ENCODE measurements around the gene PITPNC1. TPM values are rescaled to one million over a fixed set of nuclear protein-coding genes. Genes with fewer than 3 reads are reported as not detected.
"Not testable (repeated sequence)": the region's sequence is repeated elsewhere in the genome, so short reads cannot be mapped to it uniquely, and the experiment has no call there.

The PITPNC1 gene
- total RNA-seq, 1 experiment from 2014 or later: 24.0 TPM

DNA sequence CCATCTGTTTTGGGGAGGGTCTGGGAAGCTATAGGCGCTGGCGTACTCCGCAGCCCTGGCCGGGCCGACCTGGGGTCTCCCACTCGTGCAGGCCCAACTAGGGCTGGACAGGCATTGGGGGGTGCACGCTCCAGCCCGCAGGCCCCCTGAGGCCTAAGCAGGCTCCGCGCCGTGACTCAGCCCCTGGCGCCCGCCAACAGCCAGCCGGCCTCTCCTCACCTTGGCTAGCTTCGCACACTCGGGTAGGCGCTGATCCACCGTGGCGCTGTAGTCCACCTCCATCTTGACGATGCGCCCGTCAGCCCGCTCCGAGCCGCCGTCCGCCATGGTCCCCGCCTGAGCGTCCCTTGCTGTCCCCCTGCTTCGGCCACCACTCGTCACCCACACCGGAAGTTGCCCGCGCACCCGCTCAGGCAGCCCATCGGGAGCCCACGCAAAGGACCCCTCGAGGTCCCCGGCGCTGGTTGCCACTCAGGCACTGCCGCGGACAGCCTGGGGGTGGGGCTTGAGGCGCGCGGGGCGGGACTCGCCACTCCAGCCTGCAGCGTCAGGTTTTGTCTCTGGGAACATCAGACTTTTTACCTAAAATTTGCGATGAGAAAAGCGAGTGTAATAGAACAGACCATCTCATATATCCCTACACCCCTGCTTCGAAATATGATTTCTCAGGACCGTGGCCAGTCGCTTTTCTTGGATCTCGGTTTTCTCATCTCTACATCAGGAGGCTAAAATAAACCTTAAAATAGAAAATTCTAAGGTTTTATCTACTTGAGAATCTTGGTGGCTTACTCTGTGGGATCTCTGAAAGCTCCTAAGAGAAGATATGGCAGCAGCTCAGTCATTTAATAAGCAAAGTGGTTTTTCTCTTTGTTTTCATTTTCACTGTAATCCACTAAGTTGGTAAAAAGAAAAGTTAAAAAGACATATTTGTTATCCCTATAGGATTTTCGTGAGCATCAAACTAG is 10.6 kb upstream of the PITPNC1 start, which contains the start of gene PSMD12:
Gene PSMD12, minus strand, starts transcription at position 385 of the 965 bp plus-strand sequence. Its CDS starts 58 bp downstream, at position 327.
- peak; percentile 94 for DNase-seq (ENCODE audit: low spot score)
- in situ Hi-C loops (cut with HindIII; ENCODE audit: low sequenced_read_pairs): no loop called here

GRCh38 chr17:67369676-67370075 is 7.4 kb upstream of the PITPNC1 start:
- in situ Hi-C loops (cut with HindIII; ENCODE audit: low sequenced_read_pairs): no loop called here
- no peak for DNase-seq (ENCODE audit: low spot score)

GRCh38 chr17:67372751-67373150 is 4.3 kb upstream of the PITPNC1 start:
- no peak for DNase-seq (ENCODE audit: low spot score)
- in situ Hi-C loops (cut with HindIII; ENCODE audit: low sequenced_read_pairs): no loop called here

GRCh38 chr17:67374329-67375053 is 2.6 kb upstream of the PITPNC1 start:
- in situ Hi-C loops (cut with HindIII; ENCODE audit: low sequenced_read_pairs): no loop called here
- DNase-seq (ENCODE audit: low spot score): peak; percentile 92

- in situ Hi-C loops (cut with HindIII; ENCODE audit: low sequenced_read_pairs): no loop called here
- no peak for DNase-seq (ENCODE audit: low spot score)
Measured at GRCh38 chr17:67375054-67375427, 2.0 kb upstream of the PITPNC1 start.

DNA sequence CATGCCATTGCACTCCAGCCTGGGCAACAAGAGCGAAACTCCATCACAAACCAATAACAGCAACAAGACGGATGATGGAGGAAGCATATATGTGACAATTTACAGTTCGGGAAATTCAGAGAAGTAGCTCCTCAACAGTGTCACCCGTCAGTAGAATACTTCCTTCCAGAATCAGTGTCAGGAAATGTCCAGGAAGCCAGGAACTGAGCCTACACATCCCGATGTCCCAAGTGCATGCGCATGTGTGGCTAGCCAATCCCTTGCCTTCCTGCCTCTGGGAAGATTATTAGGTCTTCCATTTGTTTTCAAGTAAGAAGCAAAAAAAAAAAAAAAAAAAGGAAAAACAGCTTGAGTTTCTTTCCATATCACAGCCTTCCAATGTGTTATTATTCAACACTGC is 1.4 kb upstream of the PITPNC1 start:
- in situ Hi-C loops (cut with HindIII; ENCODE audit: low sequenced_read_pairs): no loop called here
- no peak for DNase-seq (ENCODE audit: low spot score)

- in situ Hi-C loops (cut with HindIII; ENCODE audit: low sequenced_read_pairs): no loop called here
- no peak for DNase-seq (ENCODE audit: low spot score)
Measured at GRCh38 chr17:67376415-67376736, 705 bp upstream of the PITPNC1 start.

DNA sequence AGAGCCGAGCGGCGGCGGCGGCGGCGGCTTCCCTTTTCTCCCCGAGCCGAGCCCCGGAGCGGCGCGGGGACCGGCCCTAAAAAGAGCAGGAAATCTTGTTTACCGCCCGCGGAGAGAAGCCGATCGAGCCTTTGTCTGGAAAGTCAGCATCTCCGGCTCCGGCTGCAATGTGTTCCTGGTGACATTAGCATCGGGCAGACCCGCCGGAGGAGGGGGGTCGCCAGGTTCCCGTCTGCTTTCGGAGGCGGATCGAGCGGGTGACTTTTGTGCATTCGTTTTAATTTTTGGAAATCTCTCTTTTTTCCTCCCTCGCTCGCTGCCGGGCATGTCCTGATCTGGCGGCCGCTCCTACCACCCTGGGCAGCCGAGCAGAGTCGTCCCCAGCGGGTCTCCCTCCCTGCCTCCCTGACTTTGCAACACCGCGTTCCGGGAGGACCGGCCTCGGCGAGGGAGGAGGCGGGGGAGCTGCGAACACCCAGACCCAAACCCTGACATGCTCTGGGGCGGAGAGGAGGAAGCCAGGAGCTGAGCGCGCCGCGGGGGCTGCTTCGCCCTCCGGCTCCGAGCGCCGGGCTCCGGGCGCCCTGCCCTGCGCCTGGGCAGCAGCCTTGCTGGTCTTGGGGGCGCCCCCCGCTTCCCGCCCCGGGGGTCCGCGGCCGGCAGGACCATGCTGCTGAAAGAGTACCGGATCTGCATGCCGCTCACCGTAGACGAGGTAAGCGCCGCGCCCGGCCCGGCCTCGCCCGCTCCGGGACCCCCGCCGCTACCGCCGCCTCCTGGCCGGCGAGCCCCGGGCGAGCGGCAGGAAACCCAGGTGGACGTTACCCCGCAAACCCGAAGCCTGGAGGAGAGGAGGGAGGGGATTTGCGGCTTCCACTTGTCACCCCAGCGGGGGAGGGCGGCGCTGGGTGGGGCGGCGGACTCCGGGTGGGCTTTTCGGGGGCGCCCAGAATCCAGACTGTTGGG is 690 bp downstream of the PITPNC1 start:
- peak; percentile 37 for DNase-seq (ENCODE audit: low spot score)

DNA sequence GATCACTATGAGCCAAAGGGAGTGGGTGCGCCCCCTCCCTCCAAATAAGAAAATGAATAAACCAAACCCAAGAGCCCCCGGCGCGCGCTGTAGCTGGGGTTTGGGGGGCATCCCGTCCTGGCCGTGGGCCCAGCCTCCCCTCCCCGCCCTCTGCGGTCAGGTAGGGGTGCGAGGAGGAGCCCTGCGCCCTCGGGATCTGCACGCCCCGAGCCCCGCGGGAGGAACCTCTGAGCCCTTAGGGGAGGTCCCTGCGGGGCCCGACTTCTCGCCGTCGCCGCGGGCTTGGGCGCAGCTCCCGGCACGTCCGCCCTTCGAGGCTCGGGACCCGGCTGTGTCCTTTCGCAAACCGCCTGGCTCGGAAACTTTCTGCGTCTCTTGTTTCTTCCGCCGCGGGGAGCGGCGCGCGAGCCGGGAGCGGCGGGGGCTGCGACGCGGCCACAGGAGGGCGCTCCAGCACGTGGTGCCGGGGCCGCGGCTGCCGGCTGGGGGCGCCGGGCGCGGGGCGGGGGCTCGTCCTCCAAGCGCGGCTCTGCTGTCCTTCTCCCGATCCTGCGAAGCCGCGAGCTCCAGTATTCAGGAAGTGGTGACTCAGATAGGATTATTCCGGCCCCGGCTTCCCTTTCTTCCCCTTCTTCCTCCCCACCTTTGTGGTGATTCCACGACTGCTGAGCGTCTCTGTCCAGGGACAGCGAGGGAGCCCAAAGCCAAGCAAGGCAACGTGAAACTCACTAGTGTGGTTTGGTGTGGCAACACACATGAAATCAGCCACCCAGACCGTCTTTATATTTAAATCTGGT is 1.6 kb downstream of the PITPNC1 start:
- in situ Hi-C loops (cut with HindIII; ENCODE audit: low sequenced_read_pairs): no loop called here
- peak; percentile 60 for DNase-seq (ENCODE audit: low spot score)

More for the DNA sequence above, 690 bp downstream of the PITPNC1 start:
- in situ Hi-C loops (cut with HindIII; ENCODE audit: low sequenced_read_pairs): no loop called here

DNA sequence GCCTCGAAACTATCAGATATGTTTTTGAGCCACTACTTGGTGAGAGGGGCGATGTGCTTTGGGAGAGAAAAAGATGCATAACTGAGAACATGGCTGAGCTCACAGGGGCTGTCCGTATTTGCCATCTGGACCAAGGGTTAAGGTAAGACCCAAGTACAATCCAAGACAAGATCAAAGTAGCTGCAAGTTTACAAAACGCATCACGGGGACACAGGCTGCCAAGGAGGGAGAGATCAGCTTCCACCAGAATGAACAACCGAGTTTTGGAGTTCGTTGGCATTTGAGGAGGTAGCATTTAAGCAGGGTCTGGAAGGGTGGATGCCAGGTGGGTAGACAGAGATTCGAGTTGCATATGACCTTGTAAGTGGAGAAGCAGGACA is 2.2 kb downstream of the PITPNC1 start:
- in situ Hi-C loops (cut with HindIII; ENCODE audit: low sequenced_read_pairs): no loop called here
- no peak for DNase-seq (ENCODE audit: low spot score)

DNA sequence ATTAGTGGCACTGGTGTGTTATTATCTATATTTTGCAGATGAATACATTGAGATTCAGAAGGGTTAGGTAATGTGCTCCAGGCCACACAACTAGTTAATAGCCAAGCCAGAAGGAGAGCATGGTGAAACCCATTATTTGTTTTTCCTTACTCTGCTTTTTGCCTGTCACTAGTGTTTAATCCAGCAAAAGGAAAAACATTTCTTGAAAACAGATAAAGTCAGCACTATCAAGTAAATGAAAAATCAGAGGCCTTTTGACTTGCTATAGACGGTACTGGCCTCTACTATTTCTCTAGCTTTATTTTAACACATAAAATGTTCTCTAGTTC is 4.8 kb downstream of the PITPNC1 start:
- DNase-seq (ENCODE audit: low spot score): no peak
- in situ Hi-C loops (cut with HindIII; ENCODE audit: low sequenced_read_pairs): no loop called here

GRCh38 chr17:67385122-67385988 is 8.3 kb downstream of the PITPNC1 start:
- DNase-seq (ENCODE audit: low spot score): no peak
- in situ Hi-C loops (cut with HindIII; ENCODE audit: low sequenced_read_pairs): no loop called here

GRCh38 chr17:67386965-67387551 is 10.0 kb downstream of the PITPNC1 start:
- in situ Hi-C loops (cut with HindIII; ENCODE audit: low sequenced_read_pairs): no loop called here
- DNase-seq (ENCODE audit: low spot score): peak; percentile 48

DNA sequence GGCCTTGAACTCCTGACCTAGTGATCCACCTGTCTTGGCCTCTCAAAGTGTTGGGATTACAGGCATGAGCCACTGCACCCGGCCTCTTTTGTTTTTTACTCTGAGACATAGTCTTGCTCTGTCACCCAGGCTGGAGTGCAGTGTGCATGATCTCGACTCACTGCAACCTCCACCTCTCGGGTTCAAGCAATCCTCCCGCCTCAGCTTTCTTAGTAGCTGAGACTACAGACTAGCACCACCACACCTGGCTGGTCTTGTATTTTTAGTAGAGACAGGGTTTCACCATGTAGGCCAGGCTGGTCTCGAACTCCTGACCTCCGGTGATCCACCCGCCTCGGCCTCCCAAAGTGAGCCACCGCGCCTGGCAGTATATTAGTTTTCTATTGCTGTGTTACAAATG is 11.5 kb downstream of the PITPNC1 start:
- in situ Hi-C loops (cut with HindIII; ENCODE audit: low sequenced_read_pairs); DNase-seq (ENCODE audit: low spot score): not testable (repeated sequence)

DNA sequence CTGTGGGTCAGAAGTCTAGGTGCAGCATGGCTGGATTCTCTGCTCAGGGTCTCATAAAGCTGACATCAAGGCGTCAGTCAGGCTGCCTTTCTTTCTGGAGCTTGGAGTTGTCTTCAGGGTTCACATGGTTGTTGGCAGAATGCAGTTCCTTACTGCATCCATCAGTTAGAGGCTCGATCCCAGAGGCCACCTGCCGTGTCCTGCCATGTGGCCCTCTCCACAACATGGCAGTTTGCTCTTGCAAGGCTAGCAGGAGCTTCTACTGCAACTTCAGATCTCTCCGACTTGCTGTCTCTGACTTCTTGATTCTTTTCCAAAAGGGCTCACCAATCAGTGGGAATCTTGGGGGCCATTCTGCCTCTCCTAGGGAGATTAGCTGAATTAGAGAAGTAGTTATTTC is 11.9 kb downstream of the PITPNC1 start:
- in situ Hi-C loops (cut with HindIII; ENCODE audit: low sequenced_read_pairs): no loop called here
- DNase-seq (ENCODE audit: low spot score): peak; percentile 61

GRCh38 chr17:67390006-67390645 is 13.0 kb downstream of the PITPNC1 start:
- no peak for DNase-seq (ENCODE audit: low spot score)
- in situ Hi-C loops (cut with HindIII; ENCODE audit: low sequenced_read_pairs): no loop called here
